ENCODE measurements around the gene CMIP. TPM values are rescaled to one million over a fixed set of nuclear protein-coding genes. Genes with fewer than 3 reads are reported as not detected.

CMIP gene
- total RNA-seq, 2 experiments from 2014 or later = 35.0 to 36.6 TPM

GRCh38 chr16:81500833-81501521, 56.4 kb downstream of the CMIP start:
- Mint-ChIP-seq H3K27me3 (no peaks in the 10 kb centered on the region), H3K27ac (no peak overlapping the region), H3K4me3 (no peak overlapping the region), H3K4me1 (ENCODE audit: low read depth) (peaks cover 21% of the 10 kb centered on the region), H3K9me3 (no peaks in the 10 kb centered on the region), H3K36me3 (no peaks in the 10 kb centered on the region)
- POLR2A ChIA-PET = no interaction called here
- intact Hi-C loops (cut with micrococcal nuclease) = no loop called here
- CTCF ChIA-PET = no interaction called here
- no peak for DNase-seq

- Mint-ChIP-seq H3K4me3 (no peak overlapping the region), H3K36me3 (no peaks in the 10 kb centered on the region), H3K27me3 (no peaks in the 10 kb centered on the region), H3K4me1 (ENCODE audit: low read depth) (peaks cover 17% of the 10 kb centered on the region), H3K27ac (no peak overlapping the region), H3K9me3 (no peaks in the 10 kb centered on the region)
- ChIA-PET POLR2A (interaction anchor here (0.6 kb wide), 1 partner anchor 75 kb away, joined by 3 read pairs; no protein-coding TSS in a partner anchor), CTCF (no interaction called here)
- no peak for DNase-seq
- intact Hi-C loops (cut with micrococcal nuclease) = no loop called here
These were observed 57.9 kb downstream of the CMIP start for GRCh38 chr16:81502396-81503070.

DNA sequence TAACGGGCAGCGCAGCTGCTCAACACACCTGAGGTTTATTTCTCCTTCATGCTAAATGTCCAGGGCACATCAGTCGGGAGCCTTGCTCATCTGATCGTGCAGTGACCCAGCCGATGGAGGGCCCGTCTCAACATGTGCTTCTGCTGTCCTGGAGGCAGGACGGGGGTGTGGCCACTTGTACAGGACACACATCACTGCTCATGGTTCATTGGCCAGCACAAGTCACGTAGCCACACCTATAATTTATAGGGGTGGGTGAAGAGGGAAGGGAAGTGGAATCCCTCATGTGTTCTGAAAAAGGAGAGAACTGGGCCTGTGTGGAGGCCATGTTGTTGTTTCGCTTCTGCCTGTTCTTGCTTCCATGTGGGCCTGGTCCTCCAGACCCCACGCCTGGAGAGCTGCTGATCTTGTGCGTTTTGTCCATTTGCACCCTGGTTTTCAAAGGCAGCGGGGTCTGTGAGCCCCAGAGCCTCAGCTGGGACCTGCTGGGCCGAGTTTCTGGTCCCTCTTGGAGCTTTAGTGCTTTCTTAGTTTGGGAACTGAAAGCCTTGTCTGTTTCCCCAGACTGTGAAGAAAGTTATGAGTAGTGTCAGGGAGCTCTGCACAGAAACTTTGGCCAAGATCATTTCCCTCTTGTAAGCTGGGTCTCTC, 60.5 kb downstream of the CMIP start:
- ChIA-PET CTCF (no interaction called here), POLR2A (no interaction called here)
- Mint-ChIP-seq H3K4me3 (no peak overlapping the region), H3K9me3 (no peaks in the 10 kb centered on the region), H3K4me1 (ENCODE audit: low read depth) (peaks cover 7% of the 10 kb centered on the region), H3K27ac (no peak overlapping the region), H3K36me3 (no peaks in the 10 kb centered on the region), H3K27me3 (no peaks in the 10 kb centered on the region)
- DNase-seq = no peak
- intact Hi-C loops (cut with micrococcal nuclease) = no loop called here

DNA sequence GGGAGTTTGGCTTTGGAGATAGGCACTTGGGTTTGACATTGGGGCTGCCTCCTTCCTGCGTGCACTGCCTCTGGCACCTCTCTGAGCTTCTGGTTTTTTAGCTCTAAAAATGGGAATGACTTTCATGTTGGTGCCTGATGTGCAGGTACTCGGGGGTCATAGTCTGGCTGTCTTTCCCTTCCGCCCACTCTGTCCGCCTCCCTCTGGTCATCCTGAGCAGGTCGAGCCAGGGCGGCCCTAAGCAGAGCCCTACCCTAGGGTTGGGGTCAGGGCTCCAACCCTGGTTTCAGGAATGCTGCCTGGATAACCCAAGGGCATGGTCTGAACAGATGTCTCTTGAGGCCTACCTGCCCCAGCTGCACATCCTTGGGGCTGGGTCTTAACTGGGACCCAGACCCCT, 64.8 kb downstream of the CMIP start:
- Mint-ChIP-seq H3K4me1 (ENCODE audit: low read depth) (peaks cover 6% of the 10 kb centered on the region), H3K9me3 (no peaks in the 10 kb centered on the region), H3K27ac (no peak overlapping the region), H3K36me3 (no peaks in the 10 kb centered on the region), H3K4me3 (no peak overlapping the region), H3K27me3 (no peaks in the 10 kb centered on the region)
- DNase-seq = no peak
- intact Hi-C loops (cut with micrococcal nuclease) = no loop called here
- POLR2A ChIA-PET = no interaction called here
- CTCF ChIA-PET = interaction anchor here (1.8 kb wide), 1 partner anchor 106 kb away, joined by 6 read pairs; no protein-coding TSS in a partner anchor

DNA sequence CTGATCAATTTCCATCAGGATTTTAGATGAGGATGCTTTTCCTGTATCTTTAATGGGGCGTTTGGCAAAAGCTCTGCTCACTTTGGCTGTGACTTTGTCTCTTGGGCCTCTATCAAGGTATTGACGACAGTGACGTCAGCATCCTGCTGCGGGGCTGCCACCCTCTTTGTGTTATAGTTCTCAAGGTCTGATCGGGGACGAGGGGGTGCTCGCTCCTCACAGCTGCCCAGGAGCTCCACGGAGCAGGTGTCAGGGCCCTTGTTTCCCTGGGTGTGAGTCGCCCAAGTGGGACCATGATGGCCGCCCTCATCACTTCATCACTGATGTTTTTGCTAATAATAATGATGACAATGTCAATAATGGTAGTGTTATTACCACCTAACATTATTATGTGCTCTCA, 65.4 kb downstream of the CMIP start:
- Mint-ChIP-seq H3K4me3 (no peak overlapping the region), H3K27me3 (no peaks in the 10 kb centered on the region), H3K4me1 (ENCODE audit: low read depth) (peaks cover 6% of the 10 kb centered on the region), H3K36me3 (no peaks in the 10 kb centered on the region), H3K27ac (no peak overlapping the region), H3K9me3 (no peaks in the 10 kb centered on the region)
- ChIA-PET CTCF (interaction anchor here (1.8 kb wide), 1 partner anchor 106 kb away, joined by 6 read pairs; no protein-coding TSS in a partner anchor), POLR2A (no interaction called here)
- DNase-seq = no peak
- intact Hi-C loops (cut with micrococcal nuclease) = no loop called here

- peaks cover 4% of the 10 kb centered on the region for H3K4me1 Mint-ChIP-seq (ENCODE audit: low read depth)
- no peak overlapping the region for H3K4me3 Mint-ChIP-seq
- no peak for DNase-seq
- no peaks in the 10 kb centered on the region for H3K27me3 Mint-ChIP-seq
- intact Hi-C loops (cut with micrococcal nuclease) = no loop called here
- no peaks in the 10 kb centered on the region for H3K9me3 Mint-ChIP-seq
- no peak overlapping the region for H3K27ac Mint-ChIP-seq
- POLR2A ChIA-PET = no interaction called here
- CTCF ChIA-PET = no interaction called here
- peaks cover under 1% of the 10 kb centered on the region for H3K36me3 Mint-ChIP-seq
These were observed 66.8 kb downstream of the CMIP start for GRCh38 chr16:81511371-81511770.

GRCh38 chr16:81513204-81514040, 68.8 kb downstream of the CMIP start:
- intact Hi-C loops (cut with micrococcal nuclease) = no loop called here
- ChIA-PET POLR2A (no interaction called here), CTCF (no interaction called here)
- no peaks in the 10 kb centered on the region for H3K27me3 Mint-ChIP-seq
- H3K27ac Mint-ChIP-seq = no peak overlapping the region
- no peaks in the 10 kb centered on the region for H3K9me3 Mint-ChIP-seq
- peaks cover 4% of the 10 kb centered on the region for H3K4me1 Mint-ChIP-seq (ENCODE audit: low read depth)
- H3K36me3 Mint-ChIP-seq = peaks cover 2% of the 10 kb centered on the region
- no peak for DNase-seq
- H3K4me3 Mint-ChIP-seq = no peak overlapping the region

DNA sequence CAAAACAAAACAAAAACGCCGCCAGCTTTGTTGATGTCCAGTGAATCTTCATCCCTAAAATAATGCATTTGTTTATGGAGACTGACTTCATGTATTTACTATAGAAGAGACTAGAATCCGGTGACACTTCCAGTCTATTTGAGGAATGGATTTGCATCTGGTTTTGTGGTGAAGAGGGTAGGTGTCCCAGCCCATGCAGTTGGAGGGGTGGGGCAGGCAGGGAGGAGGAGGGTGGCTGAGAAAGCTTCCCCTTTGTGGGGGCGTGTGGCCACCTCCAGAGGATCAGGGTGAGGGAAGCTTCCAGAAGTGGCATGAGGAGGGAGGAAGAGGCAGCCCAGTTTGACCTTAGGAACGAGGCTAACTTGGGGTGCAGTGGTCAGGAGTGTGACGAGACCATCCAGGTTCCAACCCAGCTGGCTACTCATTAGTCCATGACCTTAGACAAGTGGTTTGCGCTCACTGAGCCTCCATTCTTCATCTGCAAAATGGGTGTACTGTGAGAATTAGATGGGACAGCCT, 69.5 kb downstream of the CMIP start:
- H3K27ac Mint-ChIP-seq = no peak overlapping the region
- H3K9me3 Mint-ChIP-seq = no peaks in the 10 kb centered on the region
- ChIA-PET POLR2A (no interaction called here), CTCF (no interaction called here)
- H3K27me3 Mint-ChIP-seq = no peaks in the 10 kb centered on the region
- intact Hi-C loops (cut with micrococcal nuclease) = no loop called here
- DNase-seq = no peak
- peaks cover 4% of the 10 kb centered on the region for H3K4me1 Mint-ChIP-seq (ENCODE audit: low read depth)
- H3K4me3 Mint-ChIP-seq = no peak overlapping the region
- H3K36me3 Mint-ChIP-seq = peaks cover 2% of the 10 kb centered on the region

DNA sequence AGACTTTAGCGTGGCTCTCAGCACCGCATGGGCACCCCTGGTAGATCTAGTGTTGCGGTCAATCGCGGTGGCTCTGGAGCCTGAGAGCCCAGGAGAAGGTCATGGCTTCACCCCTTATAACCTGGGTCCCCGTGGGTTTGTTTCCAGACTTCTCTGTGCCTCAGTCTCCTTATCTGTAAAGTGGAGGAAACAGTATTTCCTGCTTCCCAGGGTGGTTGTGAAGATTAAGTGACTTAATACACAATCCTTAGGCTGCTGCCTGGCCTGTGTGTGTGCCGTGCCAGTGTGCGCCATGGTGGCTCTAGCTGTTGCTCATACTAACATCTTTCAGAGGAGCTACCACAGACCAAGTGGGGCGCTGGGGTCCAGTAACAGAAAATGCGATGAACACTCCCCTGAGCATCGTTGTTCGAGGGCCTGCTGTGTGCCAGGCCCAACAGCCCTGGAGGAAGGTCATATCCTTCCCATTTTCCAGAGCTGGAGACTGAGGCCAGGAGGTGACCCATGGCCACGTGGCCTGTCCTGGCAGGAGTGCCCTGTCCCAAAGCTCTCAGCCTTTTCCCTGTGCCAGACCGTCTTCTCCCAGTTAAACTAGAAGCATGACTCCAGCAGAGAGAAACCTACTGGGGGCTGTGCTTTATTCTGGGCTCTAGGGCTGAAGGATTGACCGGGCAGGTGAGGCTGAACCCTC, 70.1 kb downstream of the CMIP start:
- Mint-ChIP-seq H3K4me1 (ENCODE audit: low read depth) (peaks cover 6% of the 10 kb centered on the region), H3K9me3 (no peaks in the 10 kb centered on the region), H3K27me3 (no peaks in the 10 kb centered on the region), H3K27ac (no peak overlapping the region), H3K36me3 (peaks cover 2% of the 10 kb centered on the region), H3K4me3 (no peak overlapping the region)
- POLR2A ChIA-PET = no interaction called here
- intact Hi-C loops (cut with micrococcal nuclease) = no loop called here
- CTCF ChIA-PET = no interaction called here
- DNase-seq = no peak

DNA sequence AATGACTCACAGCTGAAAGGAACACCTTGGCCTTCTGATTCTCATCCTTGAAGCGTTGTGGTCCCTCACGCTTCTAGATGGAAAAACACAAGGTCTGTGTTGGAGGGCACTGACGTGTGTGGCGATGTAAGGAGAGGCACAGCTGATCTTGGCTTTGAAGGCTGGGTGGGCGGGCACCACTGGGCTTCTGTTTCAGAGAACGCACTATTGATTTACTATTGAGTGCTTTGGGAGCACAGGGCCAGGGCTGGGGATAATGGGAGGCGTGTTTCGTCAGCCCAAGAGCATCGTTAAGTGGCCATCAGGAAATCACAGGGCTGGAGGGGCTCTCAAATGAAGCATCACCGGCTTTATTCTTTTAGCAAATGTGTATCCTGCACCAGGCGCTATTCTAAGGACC, 70.7 kb downstream of the CMIP start:
- CTCF ChIA-PET = no interaction called here
- H3K27me3 Mint-ChIP-seq = no peaks in the 10 kb centered on the region
- H3K27ac Mint-ChIP-seq = no peak overlapping the region
- H3K4me1 Mint-ChIP-seq (ENCODE audit: low read depth) = peaks cover 6% of the 10 kb centered on the region
- POLR2A ChIA-PET = no interaction called here
- H3K4me3 Mint-ChIP-seq = no peak overlapping the region
- intact Hi-C loops (cut with micrococcal nuclease) = no loop called here
- DNase-seq = no peak
- peaks cover 2% of the 10 kb centered on the region for H3K36me3 Mint-ChIP-seq
- no peaks in the 10 kb centered on the region for H3K9me3 Mint-ChIP-seq

GRCh38 chr16:81515721-81516120, 71.1 kb downstream of the CMIP start:
- CTCF ChIA-PET = no interaction called here
- POLR2A ChIA-PET = no interaction called here
- H3K27ac Mint-ChIP-seq = no peak overlapping the region
- intact Hi-C loops (cut with micrococcal nuclease) = no loop called here
- no peaks in the 10 kb centered on the region for H3K9me3 Mint-ChIP-seq
- H3K27me3 Mint-ChIP-seq = no peaks in the 10 kb centered on the region
- H3K36me3 Mint-ChIP-seq = peaks cover 2% of the 10 kb centered on the region
- peaks cover 10% of the 10 kb centered on the region for H3K4me1 Mint-ChIP-seq (ENCODE audit: low read depth)
- no peak for DNase-seq
- no peak overlapping the region for H3K4me3 Mint-ChIP-seq
